MG63 (cell line): ENCODE data around the gene TIAM1. TPM values are rescaled to one million over a fixed set of nuclear protein-coding genes. Genes with fewer than 3 reads are reported as not detected.
A peak's percentile ranks its signal among the peaks of the same experiment; 100 is the strongest.

Experiments used
- DNase-seq: peaks from one replicate; pipeline ENCODE4 v3.0.0-alpha.2; 2020
- H3K27me3 ChIP-seq: fragments of 250-450 bp; sonication (Bioruptor Pico); 2 replicates; pipeline ENCODE4 v1.5.1; 2020; ENCODE audit warnings: mild to moderate bottlenecking, moderate library complexity
- H3K36me3 ChIP-seq: fragments of 250-450 bp; sonication (Bioruptor Pico); 2 replicates; pipeline ENCODE4 v1.5.1; 2020; ENCODE audit warnings: mild to moderate bottlenecking, moderate library complexity
- H3K4me3 ChIP-seq: fragments of 250-450 bp; sonication (Bioruptor Pico); 2 replicates; pipeline ENCODE4 v1.5.1; 2020; ENCODE audit warnings: mild to moderate bottlenecking, moderate library complexity
- H3K9me3 ChIP-seq: fragments of 250-450 bp; sonication (Bioruptor Pico); 2 replicates; pipeline ENCODE4 v1.5.1; 2020; ENCODE audit warnings: mild to moderate bottlenecking, moderate library complexity
- total RNA-seq: library from RNA; depleted of rRNA; stranded (reverse); fragments of >200 nt; shearing (Covaris generic); gene quantifications from 2 replicates; pipeline ENCODE4 v1.2.3, GENCODE V29; 2014; ENCODE audit warnings: low replicate concordance

The TIAM1 gene
- total RNA-seq, 1 experiment from 2014 or later: 2.2 TPM

DNA sequence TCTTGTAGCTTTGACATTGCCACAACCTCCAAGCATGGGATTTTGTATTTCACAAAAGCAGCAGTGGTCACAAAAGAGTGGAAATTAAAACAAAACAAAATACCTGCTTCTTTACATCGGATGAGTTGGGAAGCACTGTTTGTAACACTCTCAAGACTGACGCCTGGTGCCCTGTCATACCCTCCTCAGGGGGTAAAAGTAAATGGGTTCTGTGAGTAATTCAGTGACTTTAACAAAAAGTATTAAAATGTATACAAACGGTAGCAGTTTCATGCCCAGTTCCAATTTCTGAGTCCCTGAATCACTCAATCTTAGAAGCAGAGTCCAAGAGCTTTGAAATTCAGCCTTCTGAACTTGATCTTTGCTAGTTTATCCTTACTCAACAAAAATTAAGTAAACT is 152.5 kb downstream of the TIAM1 start:
- no peak overlapping the region for H3K4me3 ChIP-seq
- peak; percentile 57 for DNase-seq

DNA sequence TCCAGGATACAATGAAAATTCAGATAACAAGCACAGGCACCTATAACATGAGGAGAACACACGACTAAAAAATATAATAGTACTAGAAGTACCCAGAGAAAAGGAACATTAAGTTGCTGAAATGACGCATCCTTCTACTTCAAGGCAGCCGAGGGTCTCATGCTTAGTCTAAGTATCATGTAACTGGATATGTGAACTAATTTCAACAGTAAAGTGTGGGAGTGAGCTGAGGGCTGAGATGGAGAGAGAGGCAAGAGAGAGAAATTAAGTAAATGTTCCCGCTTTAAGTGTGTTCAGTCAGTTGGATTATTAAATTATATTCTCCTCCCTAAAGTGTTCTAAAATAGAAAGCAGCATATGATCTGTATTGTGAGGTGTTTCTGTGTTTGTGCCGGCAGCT is 153.5 kb downstream of the TIAM1 start:
- Histone ChIP-seq H3K9me3 (no peaks in the 10 kb centered on the region), H3K36me3 (no peaks in the 10 kb centered on the region), H3K4me3 (no peak overlapping the region), H3K27me3 (no peaks in the 10 kb centered on the region)
- DNase-seq: no peak

More for the DNA sequence above, 152.5 kb downstream of the TIAM1 start:
- Histone ChIP-seq H3K27me3 (no peaks in the 10 kb centered on the region), H3K9me3 (no peaks in the 10 kb centered on the region), H3K36me3 (no peaks in the 10 kb centered on the region)

DNA sequence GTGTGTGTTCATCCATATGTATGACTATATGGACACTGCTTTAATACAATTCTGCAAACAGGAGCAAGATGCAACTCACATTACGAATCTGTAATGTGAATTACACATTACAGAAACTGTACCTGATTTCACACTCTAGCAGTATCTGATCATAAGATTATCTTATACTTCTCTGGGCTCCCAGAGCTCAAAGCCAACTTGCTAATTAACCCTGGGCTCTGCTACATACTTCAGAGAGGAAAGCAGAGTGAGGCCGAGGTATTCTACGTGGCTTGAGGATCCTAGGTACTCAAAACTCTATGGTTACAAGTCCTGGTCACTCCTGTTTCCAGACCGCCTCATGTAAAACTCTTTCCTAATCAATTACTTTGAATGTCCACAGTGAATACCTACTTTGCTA is 156.6 kb downstream of the TIAM1 start:
- Histone ChIP-seq H3K9me3 (no peaks in the 10 kb centered on the region), H3K36me3 (no peaks in the 10 kb centered on the region), H3K4me3 (no peak overlapping the region), H3K27me3 (no peaks in the 10 kb centered on the region)
- no peak for DNase-seq

DNA sequence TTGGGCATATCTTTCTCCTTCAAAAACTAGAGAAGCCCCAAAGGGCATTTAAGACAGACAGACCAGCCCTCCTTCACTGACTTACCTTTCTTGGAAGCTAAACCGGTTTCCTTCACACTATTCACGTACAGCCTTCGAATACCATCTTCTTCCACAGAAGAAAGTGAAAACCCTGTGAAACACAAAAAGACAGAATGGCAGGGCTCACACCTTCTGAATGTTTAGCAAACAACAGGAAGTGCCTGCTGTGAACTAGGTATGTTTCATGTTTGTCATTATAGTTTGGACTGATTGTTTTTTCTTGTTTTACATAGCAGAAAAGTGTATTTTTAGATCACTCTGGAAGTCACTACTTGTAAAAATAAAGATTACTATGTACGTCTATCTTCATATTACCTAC is 157.1 kb downstream of the TIAM1 start:
- H3K9me3 ChIP-seq: no peaks in the 10 kb centered on the region
- H3K4me3 ChIP-seq: no peak overlapping the region
- no peaks in the 10 kb centered on the region for H3K27me3 ChIP-seq
- no peaks in the 10 kb centered on the region for H3K36me3 ChIP-seq
- no peak for DNase-seq

DNA sequence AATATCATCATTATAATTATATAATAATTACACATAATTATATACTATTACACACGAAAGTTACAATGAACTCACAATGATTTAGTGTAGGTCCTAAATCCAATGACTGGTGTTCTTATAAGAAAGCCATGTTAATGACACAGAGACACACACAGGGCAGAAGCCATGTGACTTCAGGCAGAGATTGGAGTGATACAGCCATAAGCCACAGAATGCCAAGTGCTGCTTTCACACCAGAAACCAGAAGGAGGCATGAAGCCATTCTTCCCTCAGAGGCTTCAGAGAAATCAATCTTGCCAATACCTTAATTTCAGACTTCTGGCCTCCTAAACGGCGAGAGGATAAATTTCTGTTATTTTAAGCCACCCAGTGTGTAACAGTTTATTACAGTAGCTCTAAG is 158.4 kb downstream of the TIAM1 start:
- no peak for DNase-seq

DNA sequence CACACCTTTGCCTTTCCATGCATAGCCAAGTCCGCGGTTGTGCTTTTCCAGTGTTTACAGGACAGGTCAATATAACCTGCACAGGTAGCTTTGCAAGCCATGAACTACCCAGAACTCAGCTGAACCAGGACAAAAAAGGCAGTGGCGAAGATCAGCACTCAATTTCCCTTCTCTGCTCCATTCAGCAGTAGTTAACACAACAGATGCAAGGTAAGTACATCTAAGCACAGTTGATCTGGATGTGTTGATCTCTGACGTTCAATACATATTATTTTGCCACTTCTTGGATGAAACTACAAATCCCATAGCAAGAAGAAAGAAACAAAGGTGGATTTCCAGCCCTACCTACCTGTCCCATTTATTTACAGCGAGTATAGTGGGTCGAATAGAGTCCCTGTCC is 159.2 kb downstream of the TIAM1 start:
- H3K36me3 ChIP-seq: no peaks in the 10 kb centered on the region
- DNase-seq: no peak
- H3K9me3 ChIP-seq: no peaks in the 10 kb centered on the region
- H3K4me3 ChIP-seq: no peak overlapping the region
- H3K27me3 ChIP-seq: no peaks in the 10 kb centered on the region

More for the DNA sequence above, 158.4 kb downstream of the TIAM1 start:
- Histone ChIP-seq H3K36me3 (no peaks in the 10 kb centered on the region), H3K9me3 (no peaks in the 10 kb centered on the region), H3K4me3 (no peak overlapping the region), H3K27me3 (no peaks in the 10 kb centered on the region)

DNA sequence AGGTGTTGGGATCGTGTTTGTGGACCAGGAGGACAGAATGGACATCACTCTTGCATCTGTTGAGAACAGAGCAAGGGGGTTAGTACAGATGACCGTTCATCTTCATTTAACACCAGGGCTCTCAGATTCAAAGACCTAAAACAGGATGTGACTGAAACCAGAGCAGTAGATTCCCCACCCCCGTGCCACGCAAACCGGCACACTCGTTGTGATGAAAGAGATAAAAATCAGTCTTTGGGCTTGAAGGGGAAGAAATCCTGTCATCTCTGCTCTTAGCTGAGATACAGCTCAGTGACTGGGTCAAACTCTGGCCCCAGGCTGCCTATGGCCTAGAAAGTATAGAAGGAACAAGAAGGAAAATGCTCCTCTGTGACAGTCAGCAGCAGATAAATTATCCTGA is 159.6 kb downstream of the TIAM1 start:
- H3K36me3 ChIP-seq: no peaks in the 10 kb centered on the region
- DNase-seq: no peak
- H3K27me3 ChIP-seq: no peaks in the 10 kb centered on the region
- no peaks in the 10 kb centered on the region for H3K9me3 ChIP-seq
- no peak overlapping the region for H3K4me3 ChIP-seq

DNA sequence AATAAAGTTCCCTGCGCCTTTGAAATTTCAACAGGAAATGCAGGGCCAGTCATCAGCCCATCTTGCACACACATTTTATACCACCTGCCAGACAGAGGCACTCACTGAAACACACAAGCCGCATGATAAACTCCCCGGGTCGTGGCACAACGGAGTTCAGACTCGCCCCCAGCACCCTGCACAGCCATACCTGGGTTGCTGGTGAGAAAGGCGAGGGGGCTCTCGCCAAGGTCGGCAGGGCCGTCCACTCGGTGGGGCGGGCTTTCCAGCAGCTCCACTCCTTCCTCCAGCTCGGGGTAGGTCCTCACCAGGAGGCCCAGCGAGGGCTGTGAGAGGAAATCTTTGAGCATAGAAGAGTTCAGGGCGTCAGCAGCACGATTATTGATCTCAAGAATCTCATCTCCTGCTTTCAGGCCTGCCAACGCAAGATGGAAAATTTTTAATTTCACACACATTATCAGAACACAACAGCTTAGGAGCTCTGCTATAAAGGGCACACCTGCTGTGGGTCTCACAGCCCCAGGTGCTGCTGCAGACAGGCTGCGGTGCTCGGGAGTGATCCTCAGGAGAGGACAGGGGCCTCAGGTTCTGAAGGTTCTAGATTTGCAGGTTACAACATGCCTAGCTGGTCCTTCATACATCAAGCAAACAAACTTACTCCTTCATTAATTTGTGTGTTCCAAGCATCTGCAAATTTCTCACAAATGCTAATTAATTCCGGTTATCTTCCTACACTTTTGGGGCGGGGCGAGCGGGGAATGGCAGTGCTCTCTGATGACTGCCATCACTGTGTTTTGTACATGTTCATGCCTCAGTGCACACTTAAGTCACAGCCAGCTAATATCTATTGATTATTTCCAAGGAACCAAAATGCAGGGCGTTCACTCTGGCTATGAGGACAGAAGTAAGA is 161.6 kb downstream of the TIAM1 start:
- no peak overlapping the region for H3K4me3 ChIP-seq
- DNase-seq: no peak
- H3K9me3 ChIP-seq: no peaks in the 10 kb centered on the region
- no peaks in the 10 kb centered on the region for H3K36me3 ChIP-seq
- no peaks in the 10 kb centered on the region for H3K27me3 ChIP-seq

DNA sequence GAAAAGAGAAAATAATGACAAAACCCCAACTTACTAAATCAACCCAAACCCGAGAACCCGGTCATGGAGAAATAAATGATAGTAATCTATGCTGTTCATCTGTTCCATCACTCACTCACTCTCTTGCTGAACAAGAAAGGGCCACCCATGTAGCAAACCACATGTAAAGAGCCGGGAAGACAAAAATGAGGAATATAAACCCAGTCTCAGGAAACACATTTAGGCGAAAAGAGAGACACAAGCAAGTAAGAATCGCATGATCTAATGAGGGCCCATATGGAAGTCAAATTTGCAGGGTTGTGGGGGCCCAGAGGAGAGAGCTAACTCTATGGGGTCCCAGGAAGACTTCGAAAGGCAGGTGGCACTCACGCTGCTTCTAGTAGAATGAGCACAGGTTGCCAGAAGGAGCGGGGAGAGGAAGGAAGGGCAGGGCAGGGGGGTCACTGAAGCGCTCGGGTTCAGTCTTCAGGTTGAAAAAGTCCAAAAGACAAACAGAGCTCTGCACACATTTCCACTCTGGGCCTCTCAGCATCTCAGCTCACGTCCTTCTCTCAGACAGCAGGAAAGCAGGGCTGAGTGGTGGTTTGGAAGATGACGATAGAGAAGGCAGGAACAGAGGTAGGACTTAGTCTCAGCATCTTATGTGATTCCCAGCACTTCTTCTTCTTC is 162.8 kb downstream of the TIAM1 start:
- DNase-seq: no peak
- Histone ChIP-seq H3K36me3 (no peaks in the 10 kb centered on the region), H3K9me3 (no peaks in the 10 kb centered on the region), H3K4me3 (no peak overlapping the region), H3K27me3 (no peaks in the 10 kb centered on the region)

DNA sequence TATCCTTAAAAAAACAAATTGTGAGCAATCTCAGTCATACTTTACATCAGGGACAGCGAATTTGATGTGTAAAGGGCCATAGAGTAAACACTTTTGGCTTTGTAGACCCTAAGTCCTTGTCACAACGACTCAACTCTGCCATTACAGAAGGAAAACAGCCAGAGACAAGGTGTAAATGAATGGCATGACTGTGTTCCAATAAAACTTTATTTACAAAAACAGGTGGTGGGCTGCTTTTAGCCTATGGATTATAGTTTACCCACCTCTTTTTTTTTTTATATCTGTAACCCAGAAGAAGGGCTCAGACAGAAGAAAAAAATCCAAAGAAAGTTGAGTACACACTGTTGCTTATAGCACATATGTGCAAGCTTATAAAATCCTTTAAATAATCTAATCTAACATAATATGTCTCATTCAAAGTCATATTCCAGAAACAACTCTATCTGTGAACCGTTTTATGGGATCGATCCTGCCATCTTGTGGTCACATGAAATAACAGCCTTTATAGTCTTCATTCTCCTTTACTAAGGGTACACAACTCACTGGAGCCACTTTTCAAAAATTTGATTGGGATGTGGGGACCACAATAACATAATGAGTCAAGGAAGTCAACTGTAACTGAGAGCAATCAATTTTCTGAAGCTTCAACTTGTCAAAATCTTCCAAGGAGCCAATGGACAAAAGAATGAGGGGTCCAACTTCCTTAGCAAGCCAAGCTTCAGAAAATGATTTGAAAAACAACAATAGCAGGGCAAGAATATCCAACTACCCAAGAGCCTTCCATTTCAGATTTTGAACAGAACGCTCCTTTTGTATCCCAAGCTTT is 163.6 kb downstream of the TIAM1 start:
- Histone ChIP-seq H3K36me3 (no peaks in the 10 kb centered on the region), H3K27me3 (no peaks in the 10 kb centered on the region), H3K4me3 (no peak overlapping the region), H3K9me3 (no peaks in the 10 kb centered on the region)
- DNase-seq: no peak

DNA sequence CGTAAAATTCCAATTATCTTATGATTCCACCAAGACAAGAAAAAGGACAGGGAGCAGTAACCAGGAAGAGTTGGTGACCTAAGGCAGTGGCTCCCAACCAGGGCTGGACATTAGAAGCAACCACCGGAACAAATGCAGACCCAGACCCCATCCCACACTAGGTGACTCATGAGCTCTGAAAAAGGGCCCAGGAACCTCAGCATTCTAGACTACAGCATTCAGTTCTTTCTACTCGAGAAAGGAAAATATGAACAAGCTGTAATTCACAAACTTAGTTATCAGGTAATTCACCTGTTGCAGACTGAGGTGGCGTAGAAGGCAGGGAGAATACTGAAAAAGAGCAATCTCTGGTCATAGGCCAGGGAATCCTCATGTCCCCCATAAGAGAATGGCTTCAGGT is 167.3 kb downstream of the TIAM1 start:
- Histone ChIP-seq H3K36me3 (no peaks in the 10 kb centered on the region), H3K9me3 (no peaks in the 10 kb centered on the region), H3K27me3 (no peaks in the 10 kb centered on the region), H3K4me3 (no peak overlapping the region)
- no peak for DNase-seq

DNA sequence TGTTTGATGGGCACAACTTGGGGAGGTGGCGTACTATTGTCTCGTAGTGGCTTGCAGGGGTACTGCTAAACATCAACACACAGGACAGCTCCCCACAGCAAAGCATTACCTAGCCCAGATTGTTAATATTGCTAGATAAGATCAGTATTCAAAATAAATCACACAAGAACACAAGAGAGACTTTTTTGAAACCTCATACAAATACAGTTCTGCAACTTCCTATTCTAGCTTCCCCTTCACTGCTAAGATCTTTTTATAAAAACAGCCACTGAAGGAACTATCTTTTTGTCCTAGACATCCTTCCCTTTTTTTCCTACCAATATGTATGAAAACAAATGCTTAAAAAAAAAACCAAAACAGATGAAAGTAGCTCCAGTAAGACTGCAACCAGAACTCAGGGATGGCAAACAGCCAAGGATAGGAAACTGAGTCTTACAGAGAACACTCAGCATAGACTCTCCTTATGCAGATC is 167.9 kb downstream of the TIAM1 start:
- no peak for DNase-seq
- no peak overlapping the region for H3K4me3 ChIP-seq
- H3K9me3 ChIP-seq: no peaks in the 10 kb centered on the region
- H3K27me3 ChIP-seq: no peaks in the 10 kb centered on the region
- no peaks in the 10 kb centered on the region for H3K36me3 ChIP-seq

DNA sequence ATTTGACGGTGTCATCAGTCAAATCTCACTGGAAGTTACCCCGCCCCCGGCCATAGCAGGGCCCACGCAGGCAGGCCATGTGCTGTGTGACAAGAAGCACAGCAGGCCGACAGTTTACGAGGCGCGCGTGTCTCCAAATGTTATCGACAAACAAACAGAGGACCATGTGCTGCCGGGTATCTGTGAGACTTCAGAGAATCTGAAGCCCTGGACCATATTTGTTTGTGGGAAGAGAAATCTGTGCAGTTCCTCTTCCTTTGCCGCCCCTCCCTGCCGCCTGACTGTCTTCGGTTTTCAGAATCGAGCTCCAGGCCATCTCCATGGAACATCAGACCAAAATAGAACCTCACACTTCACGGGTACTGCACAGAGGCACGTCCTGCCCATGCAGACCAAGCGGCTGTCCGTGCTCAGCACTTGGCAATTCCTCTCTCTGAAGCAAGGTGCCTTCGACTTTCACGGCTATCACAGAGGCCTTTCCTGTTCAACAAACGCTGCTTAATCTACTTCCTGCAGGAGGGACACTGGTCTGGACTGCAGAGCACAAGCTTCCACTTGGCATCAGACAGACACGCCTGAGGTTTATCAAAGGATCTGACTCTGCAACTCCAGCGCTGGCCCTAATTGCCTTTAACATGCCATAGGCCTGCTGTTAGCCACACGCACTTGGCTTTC is 170.0 kb downstream of the TIAM1 start:
- Histone ChIP-seq H3K9me3 (no peaks in the 10 kb centered on the region), H3K27me3 (no peaks in the 10 kb centered on the region), H3K36me3 (no peaks in the 10 kb centered on the region), H3K4me3 (no peak overlapping the region)
- peak; percentile 18 for DNase-seq

DNA sequence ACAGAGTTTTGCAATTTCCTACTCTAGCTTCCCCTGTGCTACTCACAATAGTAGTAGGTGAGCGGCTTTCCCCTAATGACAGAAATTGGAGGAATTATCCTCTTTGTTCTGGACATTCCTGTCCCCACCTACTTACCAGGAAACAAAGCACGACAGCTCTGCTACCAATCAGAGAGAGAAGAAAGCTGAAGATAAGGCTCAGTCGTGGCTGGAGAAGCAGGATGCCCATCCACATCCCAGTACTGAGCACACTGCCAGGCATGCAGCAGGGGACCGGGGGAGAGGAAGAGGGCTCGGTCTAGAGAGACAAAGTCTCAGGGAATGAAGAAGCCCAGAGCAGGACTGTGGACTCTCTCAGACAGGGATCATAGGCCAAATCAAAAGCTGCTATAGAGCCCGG is 171.7 kb downstream of the TIAM1 start:
- Histone ChIP-seq H3K36me3 (no peaks in the 10 kb centered on the region), H3K4me3 (no peak overlapping the region), H3K9me3 (no peaks in the 10 kb centered on the region), H3K27me3 (no peaks in the 10 kb centered on the region)
- no peak for DNase-seq

DNA sequence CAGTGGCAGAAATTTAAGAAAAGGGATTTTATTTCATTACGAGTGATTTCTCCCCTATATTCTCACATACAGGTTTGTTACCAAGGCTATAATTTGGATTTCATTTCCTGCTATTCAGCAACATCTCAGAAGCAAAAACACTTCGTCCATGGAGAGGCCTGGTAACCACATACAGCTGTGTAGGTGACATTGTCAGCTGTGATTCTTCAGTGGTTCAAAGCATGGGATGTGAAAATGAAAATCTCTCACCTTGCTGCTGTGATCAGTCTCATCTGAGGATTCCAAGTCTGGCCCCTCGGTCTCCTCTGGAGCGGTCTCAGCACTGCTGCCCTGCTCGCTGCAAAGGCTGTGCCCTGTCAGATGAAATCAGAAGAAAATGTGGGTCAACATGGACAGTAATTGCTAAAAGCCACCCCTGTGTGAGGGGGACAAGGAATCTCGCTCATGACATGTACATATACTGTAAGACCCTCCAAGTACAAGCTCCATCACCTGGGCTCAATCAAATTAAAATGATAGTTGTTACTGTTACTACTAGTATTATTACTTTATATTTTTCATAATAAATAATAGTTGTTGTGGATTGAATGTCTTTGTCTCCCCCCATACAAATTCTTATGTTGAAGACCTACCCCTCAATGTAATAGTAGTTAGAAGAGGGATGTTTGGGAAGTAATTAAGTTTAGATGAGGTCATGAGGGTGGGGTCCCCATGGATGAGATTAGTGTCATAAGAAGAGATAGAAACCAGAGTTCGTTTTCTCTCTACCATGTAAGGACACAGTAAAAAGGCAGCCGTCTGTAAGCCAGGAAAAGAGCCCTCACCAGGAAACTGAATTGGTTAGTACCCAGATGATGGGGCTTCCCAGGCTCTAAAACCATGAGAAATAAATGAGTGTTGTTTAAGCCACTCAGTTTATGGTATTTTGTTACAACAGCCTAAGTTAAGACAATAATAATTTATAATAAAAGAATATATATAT is 179.1 kb downstream of the TIAM1 start:
- H3K9me3 ChIP-seq: no peaks in the 10 kb centered on the region
- H3K27me3 ChIP-seq: no peaks in the 10 kb centered on the region
- H3K36me3 ChIP-seq: no peaks in the 10 kb centered on the region
- DNase-seq: no peak
- H3K4me3 ChIP-seq: no peak overlapping the region

DNA sequence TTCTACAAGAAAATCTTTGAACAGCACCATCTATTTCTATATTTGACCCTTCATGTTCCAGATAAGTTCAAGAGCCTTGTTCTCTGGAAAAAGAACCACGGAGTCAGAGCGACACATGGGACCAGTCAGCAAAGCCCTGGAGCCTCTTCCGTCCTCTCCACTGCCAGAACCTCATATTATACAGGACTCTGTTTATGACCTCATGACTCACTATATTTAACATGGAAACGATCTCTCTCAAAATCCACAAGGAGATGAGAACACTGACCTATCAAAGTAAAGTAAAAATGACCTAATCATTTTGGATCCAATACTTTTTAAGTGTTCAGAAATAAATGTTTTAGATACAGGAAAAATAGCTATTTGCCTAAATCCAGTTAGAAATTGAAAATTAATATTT is 181.2 kb downstream of the TIAM1 start:
- Histone ChIP-seq H3K36me3 (no peaks in the 10 kb centered on the region), H3K9me3 (no peaks in the 10 kb centered on the region), H3K27me3 (no peaks in the 10 kb centered on the region), H3K4me3 (no peak overlapping the region)
- DNase-seq: peak; percentile 34
